Gastrocnemius medialis (tissue), 4 donors: ENCODE data around the gene SORCS1. TPM values are rescaled to one million over a fixed set of nuclear protein-coding genes. Genes with fewer than 3 reads are reported as not detected.

Experiments
- ATAC-seq, 2 donors: fragments of 150-250 bp; one replicate each; pipeline ENCODE4 v1.9.1; 2016
- DNase-seq, 2 donors: peaks; one replicate each; pipeline ENCODE4 v3.0.0-alpha.2; 2019
- H3K27ac ChIP-seq, 4 donors: fragments of 200-600 bp; sonication (generic); 1 replicate in 1 of 4; 2 replicates in 3 of 4; pipeline ENCODE4 v1.5.1; 2016 to 2018; ENCODE audit warnings: mild to moderate bottlenecking in 2 of 4, moderate library complexity in 1 of 4
- H3K27me3 ChIP-seq, 3 donors: fragments of 200-600 bp; sonication (generic) in 2 of 3; 1 replicate in 1 of 3; 2 replicates in 2 of 3; pipeline versions ENCODE4 v1.5.1 to v1.6.0; 2016 to 2019; ENCODE audit warnings: mild to moderate bottlenecking in 1 of 3, moderate library complexity in 1 of 3
- H3K36me3 ChIP-seq, 2 donors: fragments of 200-600 bp; sonication (generic) in 1 of 2; one replicate each; pipeline ENCODE4 v1.5.1; 2017 to 2018
- H3K4me1 ChIP-seq, 2 donors: fragments of 200-600 bp; sonication (generic) in 1 of 2; one replicate each; pipeline ENCODE4 v1.5.1; 2016 to 2017; ENCODE audit warnings: mild to moderate bottlenecking in 2 of 2
- H3K4me3 ChIP-seq, 4 donors: fragments of 200-600 bp; sonication (generic) in 3 of 4; 1 replicate in 1 of 4; 2 replicates in 3 of 4; pipeline ENCODE4 v1.5.1; 2016 to 2019; ENCODE audit warnings: mild to moderate bottlenecking in 2 of 4
- H3K9me3 ChIP-seq, 3 donors: fragments of 200-600 bp; sonication (generic) in 2 of 3; 1 replicate in 1 of 3; 2 replicates in 2 of 3; pipeline ENCODE4 v1.5.1; 2016 to 2019
- CTCF ChIP-seq, 5 experiments: fragments of 450-650 bp in 3 of 5; fragments of 200-600 bp in 2 of 5; sonication (generic) in 2 of 5; IDR thresholded peaks in 4 of 5; conservative IDR thresholded peaks in 1 of 5; 1 replicate in 4 of 5; 2 replicates in 1 of 5; pipeline ENCODE4 v1.5.1; 2016 to 2019; ENCODE audit warnings: antibody characterized with exemption in 5 of 5, mild to moderate bottlenecking in 3 of 5, moderate library complexity in 3 of 5
- POLR2A ChIP-seq, 2 donors: fragments of 450-650 bp; IDR thresholded peaks; one replicate each; pipeline ENCODE4 v1.6.1; 2017; ENCODE audit warnings: antibody characterized with exemption in 2 of 2, mild to moderate bottlenecking in 2 of 2, moderate library complexity in 2 of 2
- in situ Hi-C, 4 donors: fragments of 200-750 bp; cut with MboI; loops; one replicate each; pipeline versions ENCODE4 v1.15.0 to v1.8.0; 2017; ENCODE audit warnings: low sequenced_read_pairs in 4 of 4
- intact Hi-C: fragments of 100-400 bp; cut with DNase I; formaldehyde crosslinking; loops from one replicate; pipeline ENCODE4 v1.15.1; 2023; ENCODE audit warnings: low total_unique reads
- total RNA-seq, 4 donors: library from RNA; depleted of rRNA; stranded (reverse); fragments of >200 nt; gene quantifications; one replicate each; pipeline versions ENCODE4 v1.1.0 to v1.2.3, GENCODE V29; 2016

The SORCS1 gene
- total RNA-seq, 4 donors from 2014 or later, result 0.02 to 0.36 (median 0.24) TPM; not detected in 1

GRCh38 chr10:106992055-106992454 is 172.5 kb downstream of the SORCS1 start:
- Histone ChIP-seq H3K4me1 (no peaks in the 10 kb centered on the region), H3K4me3 (no peak overlapping the region), H3K9me3 (no peaks in the 10 kb centered on the region), H3K27ac (no peak overlapping the region), H3K36me3 (no peaks in the 10 kb centered on the region), H3K27me3 (no peaks in the 10 kb centered on the region)
- DNase-seq, result no peak
- ATAC-seq, result no peak
- in situ Hi-C loops (no loop called here), intact Hi-C loops (no loop called here)
- TF ChIP-seq POLR2A (IDR thresholded peaks at IDR 0.05) (no peak), CTCF (IDR thresholded peaks at IDR 0.05 in 4 of 5, conservative IDR thresholded peaks at IDR 0.05 in 1 of 5) (no peak)

- Histone ChIP-seq H3K9me3 (no peaks in the 10 kb centered on the region), H3K4me1 (no peaks in the 10 kb centered on the region), H3K4me3 (no peak overlapping the region), H3K36me3 (no peaks in the 10 kb centered on the region), H3K27me3 (no peaks in the 10 kb centered on the region), H3K27ac (no peak overlapping the region)
- TF ChIP-seq POLR2A (IDR thresholded peaks at IDR 0.05) (no peak), CTCF (IDR thresholded peaks at IDR 0.05 in 4 of 5, conservative IDR thresholded peaks at IDR 0.05 in 1 of 5) (no peak)
- DNase-seq (no peak), ATAC-seq (no peak)
- in situ Hi-C loops (no loop called here), intact Hi-C loops (no loop called here)
Observed at GRCh38 chr10:106991091-106991490, 173.4 kb downstream of the SORCS1 start.

- in situ Hi-C loops (no loop called here), intact Hi-C loops (no loop called here)
- Histone ChIP-seq H3K4me3 (no peak overlapping the region), H3K27me3 (no peaks in the 10 kb centered on the region), H3K36me3 (no peaks in the 10 kb centered on the region), H3K9me3 (no peaks in the 10 kb centered on the region), H3K27ac (no peak overlapping the region), H3K4me1 (no peaks in the 10 kb centered on the region)
- DNase-seq, result no peak
- TF ChIP-seq CTCF (IDR thresholded peaks at IDR 0.05 in 4 of 5, conservative IDR thresholded peaks at IDR 0.05 in 1 of 5), result no peak
- TF ChIP-seq POLR2A (IDR thresholded peaks at IDR 0.05), result no peak
- ATAC-seq, result no peak
Observed at GRCh38 chr10:106987362-106987761, 177.1 kb downstream of the SORCS1 start.

GRCh38 chr10:106982268-106982667 is 182.2 kb downstream of the SORCS1 start:
- no peaks in the 10 kb centered on the region for H3K4me1 ChIP-seq
- no peak overlapping the region for H3K4me3 ChIP-seq
- H3K9me3 ChIP-seq, result no peaks in the 10 kb centered on the region
- no peak for DNase-seq
- H3K27me3 ChIP-seq, result no peaks in the 10 kb centered on the region
- ATAC-seq, result no peak
- H3K36me3 ChIP-seq, result no peaks in the 10 kb centered on the region
- H3K27ac ChIP-seq, result no peak overlapping the region
- intact Hi-C loops (no loop called here), in situ Hi-C loops (no loop called here)
- TF ChIP-seq CTCF (IDR thresholded peaks at IDR 0.05 in 4 of 5, conservative IDR thresholded peaks at IDR 0.05 in 1 of 5) (no peak), POLR2A (IDR thresholded peaks at IDR 0.05) (no peak)

- in situ Hi-C loops, result no loop called here
- H3K36me3 ChIP-seq, result no peaks in the 10 kb centered on the region
- TF ChIP-seq POLR2A (IDR thresholded peaks at IDR 0.05), result no peak
- TF ChIP-seq CTCF (IDR thresholded peaks at IDR 0.05 in 4 of 5, conservative IDR thresholded peaks at IDR 0.05 in 1 of 5), result no peak
- H3K9me3 ChIP-seq, result no peaks in the 10 kb centered on the region
- H3K27ac ChIP-seq, result no peak overlapping the region
- H3K27me3 ChIP-seq, result no peaks in the 10 kb centered on the region
- no peak for ATAC-seq
- intact Hi-C loops, result no loop called here
- H3K4me3 ChIP-seq, result no peak overlapping the region
- no peaks in the 10 kb centered on the region for H3K4me1 ChIP-seq
- DNase-seq, result no peak
Observed at GRCh38 chr10:106981452-106982075, 182.9 kb downstream of the SORCS1 start.
